OCI-LY3 (cell line): ENCODE measurements around the gene RFX7.

Experiments used
- H2AFZ ChIP-seq: fragments of 200-600, 300-600 bp; shearing (Covaris generic); 2 replicates; pipeline ENCODE4 v1.6.0; 2014; ENCODE audit warnings: antibody characterized with exemption, low read depth, low read length
- H3K27ac ChIP-seq: fragments of 200-600, 300-600 bp; sonication (generic); 2 replicates; pipeline ENCODE4 v1.5.1; 2014; ENCODE audit warnings: mild to moderate bottlenecking, low read length, moderate library complexity, mixed read lengths
- H3K27me3 ChIP-seq: fragments of 200-600, 300-600 bp; sonication (generic); 2 replicates; pipeline ENCODE4 v1.6.1; 2014; ENCODE audit warnings: low read depth, low read length, mixed read lengths
- H3K36me3 ChIP-seq: fragments of 200-600, 300-600 bp; sonication (generic); replicated peaks from 2 replicates; pipeline ENCODE3; 2014; ENCODE audit warnings: low read depth, low read length, mixed read lengths
- H3K4me1 ChIP-seq: fragments of 300-600, 200-600 bp; sonication (generic); 2 replicates; pipeline ENCODE4 v1.6.1; 2014; ENCODE audit warnings: low read length, mixed read lengths
- H3K4me2 ChIP-seq: fragments of 200-600, 300-600 bp; sonication (generic); 2 replicates; pipeline ENCODE4 v1.6.1; 2014; ENCODE audit warnings: low read length, mixed read lengths
- H3K4me3 ChIP-seq: fragments of 300-600, 200-600 bp; sonication (generic); 2 replicates; pipeline ENCODE4 v1.5.1; 2014; ENCODE audit warnings: antibody characterized with exemption, mild to moderate bottlenecking, low read length, moderate library complexity
- H3K79me2 ChIP-seq: fragments of 300-600, 200-600 bp; shearing (Covaris generic); 2 replicates; pipeline ENCODE4 v1.6.1; 2014; ENCODE audit warnings: mild to moderate bottlenecking, low read length, mixed read lengths
- H3K9ac ChIP-seq: fragments of 300-600, 200-600 bp; shearing (Covaris generic); 2 replicates; pipeline ENCODE4 v1.6.0; 2014; ENCODE audit warnings: mild to moderate bottlenecking, low read length, moderate library complexity
- H3K9me3 ChIP-seq: fragments of 200-600, 300-600 bp; shearing (Covaris generic); 2 replicates; pipeline ENCODE4 v1.6.1; 2014; ENCODE audit warnings: low read length, mixed read lengths; ENCODE audit not compliant: insufficient read depth
- H4K20me1 ChIP-seq: fragments of 200-600, 300-600 bp; sonication (generic); 2 replicates; pipeline ENCODE4 v1.6.1; 2016; ENCODE audit warnings: low read length, mixed read lengths; ENCODE audit not compliant: insufficient read depth
- EZH2phosphoT487 ChIP-seq: fragments of 200-600 bp; shearing (Covaris generic); IDR thresholded peaks from 2 replicates; pipeline ENCODE4 v1.6.1; 2018; ENCODE audit warnings: antibody characterized with exemption, mixed run types, low read depth
- TF ChIP-seq, protein P1 (sequence below): fragments of 200-600, 300-600 bp; sonication (generic); IDR thresholded peaks from 2 replicates; pipeline ENCODE4 v1.5.1; 2014; ENCODE audit warnings: antibody characterized with exemption, low read length, low read depth

The RFX7 gene

DNA sequence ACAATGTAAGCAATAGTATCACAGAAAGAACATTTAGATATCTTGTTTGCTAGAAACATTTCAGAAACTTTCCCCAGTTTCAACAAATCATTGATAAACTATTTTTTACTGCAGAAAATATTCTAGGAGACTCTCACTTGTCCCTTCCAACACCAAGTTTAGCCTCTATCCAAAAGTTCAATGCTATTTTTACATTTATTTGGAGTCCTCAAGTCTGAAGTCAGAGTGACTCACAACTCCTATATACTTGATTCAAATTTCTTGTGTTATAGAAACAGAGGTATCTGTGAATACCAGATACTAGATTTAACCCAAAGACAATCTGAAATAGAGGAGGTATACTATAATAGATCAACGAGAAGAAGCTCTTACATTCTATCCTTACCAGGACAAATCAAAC is 49.6 kb downstream of the RFX7 start:
- H3K79me2 ChIP-seq, result peaks cover 60% of the 10 kb centered on the region
- no peak overlapping the region for H3K4me2 ChIP-seq

DNA sequence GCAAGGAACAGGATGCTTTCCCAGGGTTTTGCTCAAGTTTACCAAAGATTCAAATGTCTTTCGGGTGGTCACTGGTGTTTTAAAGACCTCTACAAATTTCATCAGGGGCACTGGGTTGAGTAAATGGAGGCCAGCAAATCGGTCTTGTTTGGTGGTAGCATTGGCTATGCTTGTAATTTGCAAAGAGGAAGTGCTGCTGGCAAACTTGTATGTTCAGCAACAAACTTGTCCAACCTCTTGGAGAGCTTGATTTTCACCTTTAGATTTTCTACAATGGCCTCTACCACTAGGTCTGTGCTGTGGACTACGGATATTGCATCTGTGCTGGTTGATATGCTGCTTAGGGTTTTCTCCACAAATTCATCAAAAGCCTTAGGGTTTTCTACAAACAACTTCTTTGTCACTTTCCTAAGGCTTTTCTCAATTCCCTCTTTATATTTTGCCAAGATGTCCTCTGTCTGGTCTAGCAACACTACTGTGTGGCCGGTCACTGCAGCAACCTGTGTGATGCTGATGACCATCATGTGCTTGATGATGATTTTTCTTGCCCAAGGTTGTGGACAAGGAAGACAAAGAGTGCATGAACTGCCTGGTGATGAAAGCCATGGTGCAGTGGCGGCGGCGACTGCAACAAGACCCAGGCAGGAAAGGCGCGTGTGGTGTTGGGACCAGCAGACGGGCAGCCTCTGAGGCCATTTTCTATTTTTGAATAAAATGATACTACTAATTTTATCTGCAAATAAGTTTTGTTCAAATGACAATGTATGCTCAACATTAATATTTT is 50.8 kb downstream of the RFX7 start:
- H3K4me2 ChIP-seq, result no peak overlapping the region
- no peak overlapping the region for H2AFZ ChIP-seq
- H3K4me3 ChIP-seq, result no peak overlapping the region
- H3K27me3 ChIP-seq, result no peaks in the 10 kb centered on the region
- H3K9me3 ChIP-seq, result no peaks in the 10 kb centered on the region
- no peaks in the 10 kb centered on the region for H3K36me3 ChIP-seq
- peaks cover 4% of the 10 kb centered on the region for H3K4me1 ChIP-seq
- no peak for TF ChIP-seq EZH2phosphoT487
- TF ChIP-seq, protein P1, sequence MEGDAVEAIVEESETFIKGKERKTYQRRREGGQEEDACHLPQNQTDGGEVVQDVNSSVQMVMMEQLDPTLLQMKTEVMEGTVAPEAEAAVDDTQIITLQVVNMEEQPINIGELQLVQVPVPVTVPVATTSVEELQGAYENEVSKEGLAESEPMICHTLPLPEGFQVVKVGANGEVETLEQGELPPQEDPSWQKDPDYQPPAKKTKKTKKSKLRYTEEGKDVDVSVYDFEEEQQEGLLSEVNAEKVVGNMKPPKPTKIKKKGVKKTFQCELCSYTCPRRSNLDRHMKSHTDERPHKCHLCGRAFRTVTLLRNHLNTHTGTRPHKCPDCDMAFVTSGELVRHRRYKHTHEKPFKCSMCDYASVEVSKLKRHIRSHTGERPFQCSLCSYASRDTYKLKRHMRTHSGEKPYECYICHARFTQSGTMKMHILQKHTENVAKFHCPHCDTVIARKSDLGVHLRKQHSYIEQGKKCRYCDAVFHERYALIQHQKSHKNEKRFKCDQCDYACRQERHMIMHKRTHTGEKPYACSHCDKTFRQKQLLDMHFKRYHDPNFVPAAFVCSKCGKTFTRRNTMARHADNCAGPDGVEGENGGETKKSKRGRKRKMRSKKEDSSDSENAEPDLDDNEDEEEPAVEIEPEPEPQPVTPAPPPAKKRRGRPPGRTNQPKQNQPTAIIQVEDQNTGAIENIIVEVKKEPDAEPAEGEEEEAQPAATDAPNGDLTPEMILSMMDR, result no peak
- peaks cover 60% of the 10 kb centered on the region for H3K79me2 ChIP-seq
- no peak overlapping the region for H3K27ac ChIP-seq
- H4K20me1 ChIP-seq, result peaks cover 78% of the 10 kb centered on the region
- H3K9ac ChIP-seq, result no peak overlapping the region

More for the DNA sequence above, 49.6 kb downstream of the RFX7 start:
- no peak overlapping the region for H3K9ac ChIP-seq
- H3K4me3 ChIP-seq, result no peak overlapping the region
- H3K9me3 ChIP-seq, result no peaks in the 10 kb centered on the region
- TF ChIP-seq, protein P1, result no peak
- no peak for TF ChIP-seq EZH2phosphoT487
- peaks cover 78% of the 10 kb centered on the region for H4K20me1 ChIP-seq
- H3K36me3 ChIP-seq, result no peaks in the 10 kb centered on the region
- no peak overlapping the region for H3K27ac ChIP-seq
- no peaks in the 10 kb centered on the region for H3K27me3 ChIP-seq
- H3K4me1 ChIP-seq, result peaks cover 7% of the 10 kb centered on the region
- H2AFZ ChIP-seq, result no peak overlapping the region

DNA sequence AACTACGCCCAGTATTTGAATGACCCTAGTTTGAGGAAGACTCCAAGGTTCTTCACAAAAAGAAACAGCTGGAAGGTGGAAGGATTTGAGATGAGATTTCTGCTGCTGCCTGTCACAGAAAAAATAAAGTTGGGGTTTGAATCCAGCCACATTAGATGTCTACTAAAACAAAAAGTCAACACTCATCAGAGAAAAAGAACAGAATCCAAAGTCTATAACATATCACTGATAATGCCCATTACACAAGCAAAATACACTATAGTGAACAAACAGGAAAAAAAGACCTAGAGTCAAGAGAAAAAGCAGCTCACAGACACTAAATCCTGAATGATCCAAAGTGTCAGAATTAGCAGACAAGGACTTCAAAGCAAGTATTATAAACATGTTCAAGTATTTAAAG is 56.0 kb downstream of the RFX7 start:
- no peak overlapping the region for H3K9ac ChIP-seq
- no peaks in the 10 kb centered on the region for H3K27me3 ChIP-seq
- H3K27ac ChIP-seq, result no peak overlapping the region
- H4K20me1 ChIP-seq, result peaks cover 58% of the 10 kb centered on the region
- no peak overlapping the region for H2AFZ ChIP-seq
- no peaks in the 10 kb centered on the region for H3K9me3 ChIP-seq
- no peaks in the 10 kb centered on the region for H3K36me3 ChIP-seq
- H3K4me1 ChIP-seq, result peaks cover 7% of the 10 kb centered on the region
- H3K4me2 ChIP-seq, result no peak overlapping the region
- no peak for TF ChIP-seq EZH2phosphoT487
- TF ChIP-seq, protein P1, result no peak
- peaks cover 66% of the 10 kb centered on the region for H3K79me2 ChIP-seq
- no peak overlapping the region for H3K4me3 ChIP-seq

DNA sequence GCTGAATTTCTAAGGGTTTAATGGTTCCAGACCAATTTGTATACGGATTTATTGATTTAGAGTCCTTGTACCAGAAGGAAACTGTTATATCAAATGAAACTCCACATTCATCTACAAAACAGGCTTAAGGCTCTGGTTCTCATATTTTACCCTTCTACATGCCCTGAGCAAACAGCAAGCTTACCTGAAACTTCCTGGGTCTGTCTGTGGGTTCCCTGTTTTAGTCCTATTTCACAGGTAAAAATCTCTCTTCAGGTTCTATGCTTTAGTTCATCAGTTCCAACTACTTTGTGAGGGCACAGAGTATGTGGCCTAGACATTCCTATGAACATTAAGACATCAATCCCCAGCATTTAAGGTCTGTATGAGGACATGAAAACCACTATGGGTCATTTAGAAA is 57.7 kb downstream of the RFX7 start:
- Histone ChIP-seq H3K36me3 (no peaks in the 10 kb centered on the region), H4K20me1 (peaks cover 49% of the 10 kb centered on the region), H3K4me3 (no peak overlapping the region), H3K27ac (no peak overlapping the region), H3K4me2 (no peak overlapping the region), H3K9ac (no peak overlapping the region), H3K9me3 (no peaks in the 10 kb centered on the region), H3K27me3 (no peaks in the 10 kb centered on the region), H3K4me1 (peaks cover 7% of the 10 kb centered on the region), H2AFZ (no peak overlapping the region), H3K79me2 (peaks cover 60% of the 10 kb centered on the region)
- TF ChIP-seq, protein P1, result no peak
- TF ChIP-seq EZH2phosphoT487, result no peak
